Measurements from ENCODE around the gene ZMYND12. TPM values are rescaled to one million over a fixed set of nuclear protein-coding genes. Genes with fewer than 3 reads are reported as not detected.

The ZMYND12 gene
- total and polyA plus RNA-seq, 2 donors, result 0.75 to 3.2 TPM

GRCh38 chr1:42430286-42431135 is 25.3 kb downstream of the ZMYND12 start:
- Histone ChIP-seq H3K4me3 (ENCODE audit: low read depth, low read length) (no peak overlapping the region), H3K36me3 (ENCODE audit: insufficient read depth) (no peaks in the 10 kb centered on the region), H3K27ac (ENCODE audit: low read depth) (no peak overlapping the region), H3K4me1 (ENCODE audit: insufficient read depth) (no peaks in the 10 kb centered on the region)
- WGBS, result 84% methylated on average over 3 of the region's 3 CpGs
- DNase-seq (ENCODE audit: extremely low spot score), result no peak

DNA sequence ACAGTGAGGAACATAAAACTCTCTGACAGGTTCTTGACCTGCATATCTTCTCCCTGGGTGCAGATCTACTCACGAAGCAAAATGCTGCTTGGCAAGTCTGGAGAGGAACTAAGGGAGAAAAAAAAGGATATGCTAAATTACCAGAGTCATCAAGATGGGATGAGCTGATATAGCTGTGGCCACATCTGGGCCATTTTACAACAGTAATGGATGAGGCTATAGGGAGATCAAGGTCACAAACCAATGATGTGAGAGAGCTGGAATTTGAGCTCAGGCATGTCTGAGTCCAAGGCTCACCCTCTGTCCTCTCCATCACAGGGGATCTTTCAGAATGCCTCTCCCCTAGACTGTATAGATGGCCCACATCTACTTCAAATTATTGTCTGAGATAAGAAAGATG is 26.2 kb downstream of the ZMYND12 start:
- 74% methylated on average over 1 of the region's 1 CpG for WGBS
- no peak for DNase-seq (ENCODE audit: extremely low spot score)
- H3K36me3 ChIP-seq (ENCODE audit: insufficient read depth), result no peaks in the 10 kb centered on the region
- H3K4me3 ChIP-seq (ENCODE audit: low read depth, low read length), result no peak overlapping the region
- H3K27ac ChIP-seq (ENCODE audit: low read depth), result no peak overlapping the region
- H3K4me1 ChIP-seq (ENCODE audit: insufficient read depth), result no peaks in the 10 kb centered on the region

- H3K4me1 ChIP-seq (ENCODE audit: insufficient read depth), result no peaks in the 10 kb centered on the region
- no peaks in the 10 kb centered on the region for H3K36me3 ChIP-seq (ENCODE audit: insufficient read depth)
- H3K4me3 ChIP-seq (ENCODE audit: low read depth, low read length), result no peak overlapping the region
- DNase-seq (ENCODE audit: extremely low spot score), result no peak
- no peak overlapping the region for H3K27ac ChIP-seq (ENCODE audit: low read depth)
- 71% methylated on average over 4 of the region's 4 CpGs for WGBS
Measured at GRCh38 chr1:42427240-42427639, 28.6 kb downstream of the ZMYND12 start.

- WGBS, result 90% methylated on average over 4 of the region's 4 CpGs
- DNase-seq (ENCODE audit: extremely low spot score), result no peak
Measured at GRCh38 chr1:42424201-42424600, 31.6 kb downstream of the ZMYND12 start.

DNA sequence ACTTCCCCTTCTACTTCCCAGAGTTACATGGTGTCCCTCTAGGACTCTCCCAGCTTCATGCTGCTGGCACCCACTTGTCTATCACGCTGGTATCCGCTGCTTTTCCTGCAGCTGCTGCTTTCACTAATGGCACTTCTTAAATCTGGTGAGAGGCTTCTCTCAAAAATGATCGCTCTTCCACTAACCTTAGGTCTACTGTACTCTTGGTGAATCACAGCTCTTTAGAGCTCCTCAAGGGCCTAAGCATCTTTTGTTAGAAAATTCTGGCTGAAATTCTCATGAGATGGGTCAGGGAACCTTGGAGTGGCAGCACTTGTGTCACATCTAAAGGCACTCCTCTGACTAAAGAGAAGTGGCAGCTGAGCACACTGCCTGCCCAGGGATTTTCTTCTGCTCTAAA is 32.1 kb downstream of the ZMYND12 start:
- Histone ChIP-seq H3K27ac (ENCODE audit: low read depth) (no peak overlapping the region), H3K4me3 (ENCODE audit: low read depth, low read length) (no peak overlapping the region), H3K36me3 (ENCODE audit: insufficient read depth) (no peaks in the 10 kb centered on the region), H3K4me1 (ENCODE audit: insufficient read depth) (no peaks in the 10 kb centered on the region)
- no peak for DNase-seq (ENCODE audit: extremely low spot score)
- WGBS, result 90% methylated on average over 3 of the region's 3 CpGs

More at GRCh38 chr1:42424201-42424600, 31.6 kb downstream of the ZMYND12 start:
- Histone ChIP-seq H3K4me3 (ENCODE audit: low read depth, low read length) (no peak overlapping the region), H3K36me3 (ENCODE audit: insufficient read depth) (no peaks in the 10 kb centered on the region), H3K4me1 (ENCODE audit: insufficient read depth) (no peaks in the 10 kb centered on the region), H3K27ac (ENCODE audit: low read depth) (no peak overlapping the region)

DNA sequence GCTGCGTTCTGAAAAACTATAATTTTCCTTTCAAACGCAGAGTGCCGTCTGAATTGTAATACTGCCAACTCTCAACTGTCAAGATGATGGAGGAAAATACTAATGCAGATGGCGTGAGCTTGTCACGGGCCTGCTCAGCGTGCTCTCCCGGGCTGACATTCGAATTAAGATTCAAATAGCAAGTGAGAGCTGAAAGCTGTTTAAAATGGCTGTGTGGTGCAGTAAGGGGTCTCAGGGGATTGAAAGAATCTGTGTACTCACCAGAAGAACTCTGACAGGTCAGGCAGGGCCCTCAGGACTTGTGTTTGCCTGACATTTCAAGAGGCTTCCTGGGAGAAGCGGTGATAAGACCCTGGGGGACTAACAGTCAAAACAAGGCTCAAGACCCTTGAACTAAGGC is 33.1 kb downstream of the ZMYND12 start:
- DNase-seq (ENCODE audit: extremely low spot score), result no peak
- H3K27ac ChIP-seq (ENCODE audit: low read depth), result no peak overlapping the region
- 72% methylated on average over 9 of the region's 9 CpGs for WGBS

GRCh38 chr1:42420911-42421585 is 34.8 kb downstream of the ZMYND12 start:
- no peaks in the 10 kb centered on the region for H3K36me3 ChIP-seq (ENCODE audit: insufficient read depth)
- peak; percentile 82 for DNase-seq (ENCODE audit: extremely low spot score)
- no peak overlapping the region for H3K4me3 ChIP-seq (ENCODE audit: low read depth, low read length)
- no peak overlapping the region for H3K27ac ChIP-seq (ENCODE audit: low read depth)
- 12% methylated on average over 10 of the region's 10 CpGs for WGBS
- H3K4me1 ChIP-seq (ENCODE audit: insufficient read depth), result no peaks in the 10 kb centered on the region

More for the DNA sequence above, 33.1 kb downstream of the ZMYND12 start:
- Histone ChIP-seq H3K4me3 (ENCODE audit: low read depth, low read length) (no peak overlapping the region), H3K4me1 (ENCODE audit: insufficient read depth) (no peaks in the 10 kb centered on the region), H3K36me3 (ENCODE audit: insufficient read depth) (no peaks in the 10 kb centered on the region)

DNA sequence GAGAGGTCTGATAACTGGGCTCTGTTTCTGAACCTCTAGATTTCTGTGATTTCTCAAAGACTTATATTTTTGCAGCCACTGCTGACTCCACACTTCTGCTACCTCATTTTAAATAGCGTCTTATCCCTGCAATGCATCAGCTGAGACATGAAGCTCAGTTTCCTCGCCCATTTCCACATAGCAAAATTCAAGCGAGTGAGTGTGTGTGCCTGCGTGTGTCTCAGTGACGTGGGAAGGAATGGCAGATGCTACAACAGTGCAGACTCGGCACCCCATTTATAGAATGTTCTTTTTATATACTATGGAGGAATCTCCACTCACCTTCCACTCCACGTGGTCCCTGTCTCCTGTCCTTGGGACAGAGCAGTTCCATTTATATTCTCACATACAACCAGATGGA is 35.7 kb downstream of the ZMYND12 start:
- WGBS, result 44% methylated on average over 7 of the region's 7 CpGs
- H3K4me1 ChIP-seq (ENCODE audit: insufficient read depth), result no peaks in the 10 kb centered on the region
- H3K27ac ChIP-seq (ENCODE audit: low read depth), result no peak overlapping the region
- no peak for DNase-seq (ENCODE audit: extremely low spot score)
- H3K4me3 ChIP-seq (ENCODE audit: low read depth, low read length), result no peak overlapping the region
- no peaks in the 10 kb centered on the region for H3K36me3 ChIP-seq (ENCODE audit: insufficient read depth)

- H3K36me3 ChIP-seq (ENCODE audit: insufficient read depth), result no peaks in the 10 kb centered on the region
- no peak overlapping the region for H3K27ac ChIP-seq (ENCODE audit: low read depth)
- DNase-seq (ENCODE audit: extremely low spot score), result peak; percentile 29
- no peaks in the 10 kb centered on the region for H3K4me1 ChIP-seq (ENCODE audit: insufficient read depth)
- H3K4me3 ChIP-seq (ENCODE audit: low read depth, low read length), result no peak overlapping the region
- 49% methylated on average over 5 of the region's 5 CpGs for whole genome bisulfite sequencing
Measured at GRCh38 chr1:42419126-42419821, 36.5 kb downstream of the ZMYND12 start.

GRCh38 chr1:42418516-42418915 is 37.3 kb downstream of the ZMYND12 start:
- WGBS, result 95% methylated on average over 1 of the region's 1 CpG
- H3K27ac ChIP-seq (ENCODE audit: low read depth), result no peak overlapping the region
- H3K36me3 ChIP-seq (ENCODE audit: insufficient read depth), result no peaks in the 10 kb centered on the region
- no peak for DNase-seq (ENCODE audit: extremely low spot score)
- H3K4me3 ChIP-seq (ENCODE audit: low read depth, low read length), result no peak overlapping the region
- no peaks in the 10 kb centered on the region for H3K4me1 ChIP-seq (ENCODE audit: insufficient read depth)

- DNase-seq (ENCODE audit: extremely low spot score), result no peak
- H3K4me1 ChIP-seq (ENCODE audit: insufficient read depth), result no peaks in the 10 kb centered on the region
- no peak overlapping the region for H3K27ac ChIP-seq (ENCODE audit: low read depth)
- no peaks in the 10 kb centered on the region for H3K36me3 ChIP-seq (ENCODE audit: insufficient read depth)
- no peak overlapping the region for H3K4me3 ChIP-seq (ENCODE audit: low read depth, low read length)
- 68% methylated on average over 3 of the region's 3 CpGs for WGBS
Measured at GRCh38 chr1:42417166-42417565, 38.7 kb downstream of the ZMYND12 start.

- no peaks in the 10 kb centered on the region for H3K4me1 ChIP-seq (ENCODE audit: insufficient read depth)
- WGBS, result 88% methylated on average over 17 of the region's 17 CpGs
- H3K4me3 ChIP-seq (ENCODE audit: low read depth, low read length), result no peak overlapping the region
- H3K36me3 ChIP-seq (ENCODE audit: insufficient read depth), result no peaks in the 10 kb centered on the region
- no peak for DNase-seq (ENCODE audit: extremely low spot score)
- no peak overlapping the region for H3K27ac ChIP-seq (ENCODE audit: low read depth)
Measured at GRCh38 chr1:42414551-42415496, 41.0 kb downstream of the ZMYND12 start.

DNA sequence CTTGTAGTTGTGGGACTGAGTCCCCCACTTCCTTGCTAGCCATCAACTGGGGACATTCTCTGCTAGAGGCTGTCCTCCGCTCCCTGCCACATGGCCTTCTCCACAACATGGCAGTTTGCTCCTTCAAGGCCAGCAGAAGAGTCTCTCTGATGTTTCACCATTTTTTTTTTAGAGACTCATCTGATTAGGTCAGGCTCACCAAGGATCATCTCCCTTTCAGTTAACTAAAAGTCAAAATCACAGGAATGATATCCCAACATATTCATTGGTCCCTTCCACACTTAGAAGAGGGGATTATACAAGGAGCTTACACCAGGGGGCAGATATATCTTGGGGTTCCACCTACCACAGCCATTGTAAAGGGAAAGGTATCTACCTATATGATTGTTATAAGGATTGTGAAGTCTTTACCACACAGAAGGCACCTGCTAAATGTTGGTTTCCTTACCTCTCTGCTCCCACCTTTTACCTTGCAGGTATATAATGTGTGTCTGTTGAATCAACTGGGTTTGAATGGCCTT is 51.9 kb downstream of the ZMYND12 start:
- WGBS, result 100% methylated on average over 1 of the region's 1 CpG
- no peak for DNase-seq (ENCODE audit: extremely low spot score)
- Histone ChIP-seq H3K4me3 (ENCODE audit: low read depth, low read length) (no peak overlapping the region), H3K27ac (ENCODE audit: low read depth) (no peak overlapping the region), H3K4me1 (ENCODE audit: insufficient read depth) (no peaks in the 10 kb centered on the region), H3K36me3 (ENCODE audit: insufficient read depth) (no peaks in the 10 kb centered on the region)

Data from urinary bladder (tissue), 4 donors.